Type B pancreatic cell (in vitro differentiated cells): ENCODE data around the gene CDC42EP3. TPM values are rescaled to one million over a fixed set of nuclear protein-coding genes. Genes with fewer than 3 reads are reported as not detected.

ENCODE experiments used
- DNase-seq: peaks from one replicate; pipeline ENCODE4 v3.0.0; 2021; ENCODE audit warnings: mixed read lengths; ENCODE audit not compliant: unreplicated experiment; ENCODE audit errors: extremely low spot score
- H3K27ac Mint-ChIP-seq: 2 replicates; pipeline ENCODE4 v1.8.0; 2021; ENCODE audit warnings: mild to moderate bottlenecking, mixed read lengths
- H3K27me3 Mint-ChIP-seq: 2 replicates; pipeline ENCODE4 v1.8.0; 2021; ENCODE audit warnings: mixed read lengths
- H3K36me3 Mint-ChIP-seq: 2 replicates; pipeline ENCODE4 v1.8.0; 2021; ENCODE audit warnings: mixed read lengths
- H3K4me1 Mint-ChIP-seq: one replicate; pipeline ENCODE4 v1.8.0; 2021; ENCODE audit warnings: mixed read lengths; ENCODE audit not compliant: unreplicated experiment
- H3K4me3 Mint-ChIP-seq: 2 replicates; pipeline ENCODE4 v1.8.0; 2021; ENCODE audit warnings: mild to moderate bottlenecking, mixed read lengths
- H3K9me3 Mint-ChIP-seq: 2 replicates; pipeline ENCODE4 v1.8.0; 2021; ENCODE audit warnings: mixed read lengths
- total RNA-seq: library from RNA; stranded (reverse); gene quantifications from 2 replicates; pipeline ENCODE4 v1.2.1, GENCODE V29; 2021; ENCODE audit warnings: low replicate concordance
- TF ChIP-seq, protein P1 (sequence below): fragments of 200-600 bp; sonication (generic); conservative IDR thresholded peaks from 2 replicates; pipeline ENCODE4 v1.5.0; 2021; ENCODE audit warnings: antibody characterized with exemption, mild to moderate bottlenecking

CDC42EP3 gene
- total RNA-seq, 1 donor from 2014 or later, result 43.7 TPM

DNA sequence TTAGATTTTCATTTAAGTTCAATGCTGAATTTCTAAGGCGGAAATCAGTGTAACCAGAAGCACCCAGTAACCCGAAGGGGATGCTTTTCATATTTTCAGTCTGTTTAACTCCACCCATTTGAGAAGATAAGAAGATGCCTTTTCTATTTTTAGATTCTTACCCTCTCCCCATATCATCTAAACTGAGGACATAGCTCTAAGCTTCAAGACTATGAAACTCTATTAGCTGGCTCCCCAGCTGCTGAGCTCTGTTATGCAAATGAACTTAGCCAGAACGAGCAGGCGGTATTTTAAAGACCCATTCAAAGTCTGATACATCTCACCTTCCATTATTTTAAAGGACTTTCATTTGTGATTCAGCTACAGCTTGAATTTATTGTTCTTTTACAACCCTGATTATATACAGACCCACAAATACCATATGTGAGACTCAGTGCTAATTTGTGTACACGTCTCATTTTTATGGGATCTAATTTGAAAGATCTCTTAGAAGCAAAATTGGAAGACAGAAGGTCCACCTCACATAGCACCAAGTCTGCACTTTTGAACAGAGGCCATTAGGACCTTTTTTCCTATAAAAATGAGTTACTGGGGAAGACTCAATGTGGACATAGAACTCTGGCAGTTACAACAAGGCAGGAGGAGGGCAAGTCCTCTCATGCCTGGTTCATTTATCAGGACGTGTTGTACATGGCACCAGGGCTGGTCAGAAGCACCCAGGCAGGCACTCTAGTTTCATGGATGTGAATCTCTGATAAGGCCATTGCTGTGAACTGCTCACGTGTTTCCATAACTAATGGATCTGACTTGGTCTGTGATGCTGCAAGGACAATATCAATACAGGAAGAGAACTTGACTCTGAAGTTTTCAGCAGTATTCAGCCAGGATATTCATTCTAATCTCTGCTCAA, 16.3 kb downstream of the CDC42EP3 start:
- DNase-seq, result no peak
- H3K4me1 Mint-ChIP-seq, result peaks cover 57% of the 10 kb centered on the region
- TF ChIP-seq, protein P1, sequence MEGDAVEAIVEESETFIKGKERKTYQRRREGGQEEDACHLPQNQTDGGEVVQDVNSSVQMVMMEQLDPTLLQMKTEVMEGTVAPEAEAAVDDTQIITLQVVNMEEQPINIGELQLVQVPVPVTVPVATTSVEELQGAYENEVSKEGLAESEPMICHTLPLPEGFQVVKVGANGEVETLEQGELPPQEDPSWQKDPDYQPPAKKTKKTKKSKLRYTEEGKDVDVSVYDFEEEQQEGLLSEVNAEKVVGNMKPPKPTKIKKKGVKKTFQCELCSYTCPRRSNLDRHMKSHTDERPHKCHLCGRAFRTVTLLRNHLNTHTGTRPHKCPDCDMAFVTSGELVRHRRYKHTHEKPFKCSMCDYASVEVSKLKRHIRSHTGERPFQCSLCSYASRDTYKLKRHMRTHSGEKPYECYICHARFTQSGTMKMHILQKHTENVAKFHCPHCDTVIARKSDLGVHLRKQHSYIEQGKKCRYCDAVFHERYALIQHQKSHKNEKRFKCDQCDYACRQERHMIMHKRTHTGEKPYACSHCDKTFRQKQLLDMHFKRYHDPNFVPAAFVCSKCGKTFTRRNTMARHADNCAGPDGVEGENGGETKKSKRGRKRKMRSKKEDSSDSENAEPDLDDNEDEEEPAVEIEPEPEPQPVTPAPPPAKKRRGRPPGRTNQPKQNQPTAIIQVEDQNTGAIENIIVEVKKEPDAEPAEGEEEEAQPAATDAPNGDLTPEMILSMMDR, result no peak
- no peaks in the 10 kb centered on the region for H3K9me3 Mint-ChIP-seq
- peak overlapping the region; percentile 40 for H3K4me3 Mint-ChIP-seq
- H3K36me3 Mint-ChIP-seq, result peaks cover 47% of the 10 kb centered on the region
- peak overlapping the region; percentile 79 for H3K27ac Mint-ChIP-seq
- no peaks in the 10 kb centered on the region for H3K27me3 Mint-ChIP-seq

DNA sequence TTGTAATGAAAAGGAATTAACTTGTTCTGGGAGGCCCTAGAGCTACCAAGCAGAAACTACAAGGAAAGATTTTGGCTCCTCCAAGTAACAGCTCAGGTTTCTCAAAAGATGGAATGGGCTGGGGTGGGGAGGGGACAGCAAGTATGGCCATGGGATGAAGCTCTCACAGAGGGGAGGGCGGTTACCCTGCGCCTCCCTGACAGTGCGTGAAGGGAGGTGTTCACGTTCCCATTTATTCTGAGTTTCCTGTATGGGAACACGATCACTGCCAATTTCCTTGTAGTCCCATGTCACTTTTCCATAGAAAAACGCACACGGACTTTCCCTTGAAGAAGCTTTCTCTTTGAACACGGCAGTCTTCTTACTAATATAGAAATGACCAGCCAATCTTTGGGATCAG, 17.0 kb downstream of the CDC42EP3 start:
- peak overlapping the region; percentile 40 for H3K4me3 Mint-ChIP-seq
- peak overlapping the region; percentile 79 for H3K27ac Mint-ChIP-seq
- H3K4me1 Mint-ChIP-seq, result peaks cover 57% of the 10 kb centered on the region
- DNase-seq, result no peak
- peaks cover 44% of the 10 kb centered on the region for H3K36me3 Mint-ChIP-seq
- TF ChIP-seq, protein P1, result no peak
- no peaks in the 10 kb centered on the region for H3K27me3 Mint-ChIP-seq
- no peaks in the 10 kb centered on the region for H3K9me3 Mint-ChIP-seq

DNA sequence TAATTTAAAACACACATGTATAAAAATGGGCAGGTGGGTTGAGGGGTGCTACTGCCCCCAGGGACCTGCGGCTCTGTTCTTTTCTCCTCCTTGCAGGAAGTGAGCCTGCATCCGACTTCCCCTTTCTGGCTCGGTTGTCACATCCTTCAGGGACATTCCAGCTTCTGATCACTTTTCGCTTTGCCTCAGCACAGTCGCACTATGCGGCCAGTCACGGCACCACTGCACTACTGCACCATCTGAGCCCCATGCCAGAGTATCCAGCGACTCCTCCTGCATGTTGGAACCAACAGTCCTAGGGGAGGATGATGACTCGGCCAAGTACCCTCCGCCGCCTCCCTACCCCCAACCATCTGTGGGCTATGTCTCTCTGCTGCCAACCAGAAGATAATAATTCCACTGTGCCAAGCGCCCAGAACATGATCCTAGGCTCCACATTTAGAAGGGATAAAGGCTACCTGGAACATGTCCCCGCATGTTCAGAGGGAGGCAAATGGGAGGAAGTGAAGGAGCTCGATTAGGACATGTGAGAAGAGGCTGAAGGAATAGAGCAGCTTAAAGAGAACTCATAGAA, 17.6 kb downstream of the CDC42EP3 start:
- no peaks in the 10 kb centered on the region for H3K9me3 Mint-ChIP-seq
- DNase-seq, result no peak
- peaks cover 43% of the 10 kb centered on the region for H3K36me3 Mint-ChIP-seq
- peaks cover 56% of the 10 kb centered on the region for H3K4me1 Mint-ChIP-seq
- TF ChIP-seq, protein P1, result no peak
- no peaks in the 10 kb centered on the region for H3K27me3 Mint-ChIP-seq
- peak overlapping the region; percentile 79 for H3K27ac Mint-ChIP-seq
- H3K4me3 Mint-ChIP-seq, result peak overlapping the region; percentile 15

DNA sequence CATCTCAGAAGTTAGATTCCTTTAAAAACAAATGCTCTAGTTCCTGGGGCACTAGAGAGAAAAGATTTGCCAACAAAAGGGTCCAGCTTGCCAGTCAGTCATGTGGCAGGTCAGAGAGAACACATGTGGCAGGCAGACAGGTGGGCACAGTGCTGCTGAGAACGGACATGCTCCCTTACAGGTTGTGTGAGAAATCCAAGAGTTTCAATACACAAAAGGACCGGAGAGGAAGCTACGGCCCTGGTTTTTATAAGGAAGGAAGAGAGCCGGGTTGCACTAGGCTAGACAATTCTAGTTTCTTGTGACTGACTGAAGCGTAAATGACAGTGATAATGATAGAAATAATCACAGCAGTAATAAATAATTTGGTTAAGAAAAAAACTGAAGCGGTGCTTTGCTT, 18.3 kb downstream of the CDC42EP3 start:
- no peaks in the 10 kb centered on the region for H3K27me3 Mint-ChIP-seq
- peaks cover 39% of the 10 kb centered on the region for H3K36me3 Mint-ChIP-seq
- peaks cover 52% of the 10 kb centered on the region for H3K4me1 Mint-ChIP-seq
- H3K27ac Mint-ChIP-seq, result peak overlapping the region; percentile 13
- H3K4me3 Mint-ChIP-seq, result peak overlapping the region; percentile 8
- H3K9me3 Mint-ChIP-seq, result peaks cover 3% of the 10 kb centered on the region
- TF ChIP-seq, protein P1, result no peak
- no peak for DNase-seq

DNA sequence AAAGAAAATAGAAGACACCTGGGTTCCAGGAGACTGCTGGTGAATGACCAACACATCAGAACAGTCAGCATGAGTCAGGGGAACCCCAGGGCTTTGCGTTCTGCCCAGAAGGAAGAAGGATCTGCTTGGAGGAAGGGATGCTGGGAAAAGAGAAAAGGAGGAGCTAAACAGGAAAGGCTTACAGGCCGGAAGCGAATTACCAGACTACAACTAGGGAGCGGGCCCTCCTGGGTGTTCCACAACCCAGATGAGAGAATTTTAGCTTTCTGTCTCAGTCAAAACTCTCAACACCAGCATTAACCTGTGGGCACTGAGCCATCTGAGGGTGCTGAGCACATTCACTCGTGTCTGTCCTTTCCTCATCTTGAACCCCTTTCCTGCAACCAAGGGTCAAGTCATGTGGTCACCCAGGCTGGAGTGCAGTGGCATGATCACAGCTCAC, 19.2 kb downstream of the CDC42EP3 start:
- no peak for DNase-seq
- Mint-ChIP-seq H3K4me3 (no peak overlapping the region), H3K36me3 (peaks cover 43% of the 10 kb centered on the region), H3K27ac (peak overlapping the region; percentile 46), H3K9me3 (peaks cover 3% of the 10 kb centered on the region), H3K4me1 (peaks cover 54% of the 10 kb centered on the region), H3K27me3 (no peaks in the 10 kb centered on the region)
- TF ChIP-seq, protein P1, result no peak
